ENCODE data around the gene CACNG5. TPM values are rescaled to one million over a fixed set of nuclear protein-coding genes. Genes with fewer than 3 reads are reported as not detected.

CACNG5 gene
- polyA plus RNA-seq, 1 experiment = not detected

DNA sequence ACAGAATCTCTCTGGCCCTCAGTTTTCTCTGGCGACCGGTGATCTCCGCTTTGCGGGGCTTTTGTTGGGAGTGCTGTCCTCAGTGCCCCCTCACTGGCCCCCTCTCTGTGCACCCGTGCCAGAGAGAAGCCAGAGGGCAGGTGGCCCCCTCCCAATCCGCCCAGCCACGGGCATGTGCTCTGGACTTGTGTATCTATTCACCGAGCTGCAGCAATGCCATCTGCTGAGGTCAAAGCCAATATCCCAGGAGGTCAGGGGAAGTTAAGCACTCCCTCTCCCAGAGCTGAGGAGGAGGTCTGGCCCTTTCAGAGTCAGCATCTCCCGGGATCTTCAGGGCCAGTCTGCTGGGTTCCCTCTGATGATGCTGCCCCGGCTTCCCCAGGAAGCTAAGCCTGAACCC lies 5.1 kb downstream of the CACNG5 start:
- Histone ChIP-seq H3K4me3 (ENCODE audit: low read depth, low read length) (no peak overlapping the region), H3K27me3 (ENCODE audit: control insufficient read depth, insufficient read depth, low read length) (peaks cover 45% of the 10 kb centered on the region)
- CTCF ChIA-PET = no interaction called here

DNA sequence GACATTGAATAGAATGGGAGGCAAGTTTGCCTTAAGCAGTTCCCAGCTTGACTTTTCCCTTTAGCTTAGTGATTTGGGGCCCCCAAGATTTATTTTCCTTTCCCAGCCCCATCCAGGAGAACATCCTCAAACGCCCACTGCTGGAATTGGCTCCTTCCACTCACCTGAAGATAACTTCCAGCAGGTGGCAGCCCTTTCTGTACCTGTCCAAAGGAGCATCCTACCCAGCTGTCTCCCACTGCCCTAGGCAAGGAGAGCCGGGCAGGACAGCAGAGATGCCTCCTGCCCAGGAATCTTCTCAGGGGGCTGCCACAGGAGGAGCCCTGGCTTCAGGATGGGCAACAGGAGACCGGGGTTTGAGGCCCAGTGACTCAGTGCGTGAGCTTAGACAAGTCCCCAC lies 6.4 kb downstream of the CACNG5 start:
- CTCF ChIA-PET = no interaction called here
- TF ChIP-seq CTCF (IDR thresholded peaks at IDR 0.05; ENCODE audit: low read depth, low read length) = no peak
- no peak for DNase-seq (ENCODE audit: low read depth, low spot score)
- Histone ChIP-seq H3K4me3 (ENCODE audit: low read depth, low read length) (no peak overlapping the region), H3K27me3 (ENCODE audit: control insufficient read depth, insufficient read depth, low read length) (peaks cover 33% of the 10 kb centered on the region), H3K27ac (ENCODE audit: low read depth, low read length) (no peak overlapping the region), H3K9me3 (ENCODE audit: control insufficient read depth, insufficient read depth, low read length) (no peaks in the 10 kb centered on the region)
- POLR2A ChIA-PET = no interaction called here

More for the DNA sequence above, 5.1 kb downstream of the CACNG5 start:
- POLR2A ChIA-PET = no interaction called here
- no peak for TF ChIP-seq CTCF (IDR thresholded peaks at IDR 0.05; ENCODE audit: low read depth, low read length)
- Histone ChIP-seq H3K27ac (ENCODE audit: low read depth, low read length) (no peak overlapping the region), H3K9me3 (ENCODE audit: control insufficient read depth, insufficient read depth, low read length) (no peaks in the 10 kb centered on the region; the same call in 1 of the 2 replicates)
- DNase-seq (ENCODE audit: low read depth, low spot score) = no peak

DNA sequence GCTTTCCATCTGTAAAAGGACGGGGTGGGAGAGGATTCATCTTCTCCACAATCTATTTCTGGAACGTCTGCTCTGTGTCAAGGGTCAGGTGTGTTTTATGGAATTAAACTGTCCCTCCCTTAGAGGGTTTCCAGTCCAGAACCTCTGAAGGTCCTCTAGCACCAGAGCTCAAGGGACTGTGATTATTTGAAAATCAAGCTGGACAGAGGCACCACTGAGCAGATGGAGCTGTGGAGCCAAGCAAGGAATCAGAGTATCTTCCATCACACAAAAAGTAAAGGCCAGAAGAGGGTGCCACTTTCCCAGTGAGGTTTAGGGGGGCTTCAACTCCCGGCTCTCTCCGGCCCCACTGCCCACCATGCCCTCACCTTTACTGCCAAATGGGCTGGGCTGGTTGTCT lies 6.8 kb downstream of the CACNG5 start:
- Histone ChIP-seq H3K27ac (ENCODE audit: low read depth, low read length) (no peak overlapping the region), H3K4me3 (ENCODE audit: low read depth, low read length) (no peak overlapping the region), H3K27me3 (ENCODE audit: control insufficient read depth, insufficient read depth, low read length) (peaks cover 29% of the 10 kb centered on the region), H3K9me3 (ENCODE audit: control insufficient read depth, insufficient read depth, low read length) (no peaks in the 10 kb centered on the region)
- TF ChIP-seq CTCF (IDR thresholded peaks at IDR 0.05; ENCODE audit: low read depth, low read length) = no peak
- DNase-seq (ENCODE audit: low read depth, low spot score) = no peak
- ChIA-PET POLR2A (no interaction called here), CTCF (no interaction called here)

DNA sequence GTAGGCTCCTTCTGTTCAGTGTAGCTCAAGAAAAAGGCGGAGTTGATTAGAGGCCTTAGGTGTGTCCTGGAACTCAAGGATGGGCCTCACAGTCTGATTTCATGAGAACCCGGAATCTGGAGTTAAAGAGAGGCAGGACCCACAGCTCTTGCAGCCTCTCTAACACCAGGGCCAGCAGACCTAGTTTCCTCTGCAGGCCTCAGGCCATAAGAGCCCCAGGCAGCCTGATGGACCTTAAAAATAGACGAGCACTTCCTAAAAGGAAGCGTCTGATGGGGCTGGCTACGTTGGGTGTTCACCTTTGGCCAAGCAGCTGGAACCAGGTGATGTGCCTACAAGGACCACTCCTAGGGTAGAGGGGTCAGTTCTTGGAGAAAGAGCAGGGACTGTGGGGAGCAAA lies 7.6 kb downstream of the CACNG5 start:
- CTCF ChIA-PET = no interaction called here
- POLR2A ChIA-PET = no interaction called here
- Histone ChIP-seq H3K9me3 (ENCODE audit: control insufficient read depth, insufficient read depth, low read length) (no peaks in the 10 kb centered on the region), H3K4me3 (ENCODE audit: low read depth, low read length) (no peak overlapping the region), H3K27ac (ENCODE audit: low read depth, low read length) (no peak overlapping the region), H3K27me3 (ENCODE audit: control insufficient read depth, insufficient read depth, low read length) (peaks cover 21% of the 10 kb centered on the region)
- no peak for TF ChIP-seq CTCF (IDR thresholded peaks at IDR 0.05; ENCODE audit: low read depth, low read length)
- no peak for DNase-seq (ENCODE audit: low read depth, low spot score)

DNA sequence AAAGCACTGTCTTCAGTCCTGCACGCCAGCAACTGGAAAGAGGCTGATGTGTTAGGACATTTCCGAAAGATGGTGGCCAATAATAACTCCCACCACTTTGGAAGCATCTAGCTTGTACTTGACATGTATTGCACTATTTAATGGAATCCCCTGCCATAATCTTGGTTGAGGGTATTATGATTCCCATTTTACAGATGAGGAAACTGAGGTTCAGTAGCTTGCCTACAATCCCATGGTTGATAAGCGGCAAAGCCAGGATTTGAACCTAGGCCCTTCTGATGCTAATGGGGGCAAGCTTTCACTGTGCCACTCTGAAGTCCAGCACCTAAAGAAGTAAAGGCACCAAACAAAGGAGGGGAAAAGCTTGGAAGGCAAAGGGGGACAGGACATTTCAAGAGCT lies 8.0 kb downstream of the CACNG5 start:
- H3K27me3 ChIP-seq (ENCODE audit: control insufficient read depth, insufficient read depth, low read length) = peaks cover 18% of the 10 kb centered on the region
- ChIA-PET POLR2A (no interaction called here), CTCF (no interaction called here)

More for the DNA sequence above, 8.0 kb downstream of the CACNG5 start:
- DNase-seq (ENCODE audit: low read depth, low spot score) = no peak
- Histone ChIP-seq H3K4me3 (ENCODE audit: low read depth, low read length) (no peak overlapping the region), H3K9me3 (ENCODE audit: control insufficient read depth, insufficient read depth, low read length) (no peaks in the 10 kb centered on the region), H3K27ac (ENCODE audit: low read depth, low read length) (no peak overlapping the region)
- no peak for TF ChIP-seq CTCF (IDR thresholded peaks at IDR 0.05; ENCODE audit: low read depth, low read length)
